ENCODE results near the gene ILDR2.
"Not testable (repeated sequence)": the region's sequence is repeated elsewhere in the genome, so short reads cannot be mapped to it uniquely, and the experiment has no call there.

The ILDR2 gene

DNA sequence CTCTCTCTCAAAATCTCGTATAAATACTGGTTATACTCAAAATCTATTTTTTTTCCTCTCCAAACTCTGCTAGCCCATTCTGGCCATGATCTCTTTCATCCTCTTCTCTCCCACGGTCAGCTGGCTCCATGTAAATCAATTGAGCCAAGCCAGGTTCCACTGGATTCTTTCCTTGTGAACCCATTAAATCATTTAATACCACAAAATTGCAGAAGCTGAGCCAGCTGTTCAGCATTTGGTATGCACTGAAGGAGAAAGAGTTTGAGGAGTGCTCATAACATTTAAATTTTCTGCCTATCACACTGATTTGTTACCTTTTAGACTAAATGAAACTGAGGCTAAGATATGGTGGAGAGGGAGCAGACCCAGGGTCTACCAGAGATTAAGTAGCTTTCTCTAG is 70.2 kb downstream of the ILDR2 start:
- no peak overlapping the region for H3K4me3 ChIP-seq (ENCODE audit: low read length)
- TF ChIP-seq ZNF274 (IDR thresholded peaks at IDR 0.05; ENCODE audit: low read depth, low read length) = no peak

GRCh38 chr1:166903232-166903631 is 72.1 kb downstream of the ILDR2 start:
- TF ChIP-seq ZNF274 (IDR thresholded peaks at IDR 0.05; ENCODE audit: low read depth, low read length) = no peak
- no peak overlapping the region for H3K4me3 ChIP-seq (ENCODE audit: low read length)

GRCh38 chr1:166902279-166902678 is 73.1 kb downstream of the ILDR2 start:
- no peak overlapping the region for H3K4me3 ChIP-seq (ENCODE audit: low read length)
- no peak for TF ChIP-seq ZNF274 (IDR thresholded peaks at IDR 0.05; ENCODE audit: low read depth, low read length)

DNA sequence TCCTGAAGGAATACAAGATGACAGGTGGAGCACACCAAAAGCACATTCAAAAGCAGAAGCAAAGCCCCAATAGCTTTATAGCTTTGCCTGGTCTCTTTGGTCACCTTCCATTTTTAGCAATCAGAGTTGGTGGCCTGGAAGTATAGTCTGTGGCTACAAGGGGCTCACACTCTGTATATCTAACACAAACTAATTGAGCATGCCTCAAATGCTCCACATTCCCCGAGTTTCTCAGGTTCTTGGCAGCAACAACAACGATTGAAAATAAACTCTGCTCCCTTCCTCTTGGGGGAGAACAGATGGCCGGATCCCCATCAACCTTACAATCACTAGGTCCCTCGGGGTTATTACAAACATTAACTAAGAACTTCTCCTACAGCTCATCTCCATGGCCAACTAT is 74.4 kb downstream of the ILDR2 start:
- no peak overlapping the region for H3K4me3 ChIP-seq (ENCODE audit: low read length)
- TF ChIP-seq ZNF274 (IDR thresholded peaks at IDR 0.05; ENCODE audit: low read depth, low read length) = no peak

DNA sequence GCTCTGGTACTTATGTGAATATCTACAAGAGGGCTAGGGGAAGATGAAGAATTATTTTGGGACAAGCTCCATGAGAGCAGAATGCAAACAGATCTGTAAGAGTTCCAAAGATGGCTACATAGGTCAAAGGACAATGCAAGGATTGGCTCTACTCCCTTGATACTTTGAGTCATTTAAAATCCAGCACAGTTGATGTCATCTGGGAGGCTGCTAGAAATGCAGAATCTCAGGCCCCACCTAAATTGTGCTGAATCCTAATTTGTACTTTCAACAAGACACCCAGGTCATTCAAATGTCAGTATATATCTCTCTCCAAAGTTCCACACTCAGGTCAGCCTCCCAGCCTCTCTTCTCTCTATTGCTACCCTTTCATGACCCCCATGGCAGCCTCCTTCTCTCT is 75.6 kb downstream of the ILDR2 start:
- TF ChIP-seq ZNF274 (IDR thresholded peaks at IDR 0.05; ENCODE audit: low read depth, low read length) = no peak
- no peak overlapping the region for H3K4me3 ChIP-seq (ENCODE audit: low read length)

DNA sequence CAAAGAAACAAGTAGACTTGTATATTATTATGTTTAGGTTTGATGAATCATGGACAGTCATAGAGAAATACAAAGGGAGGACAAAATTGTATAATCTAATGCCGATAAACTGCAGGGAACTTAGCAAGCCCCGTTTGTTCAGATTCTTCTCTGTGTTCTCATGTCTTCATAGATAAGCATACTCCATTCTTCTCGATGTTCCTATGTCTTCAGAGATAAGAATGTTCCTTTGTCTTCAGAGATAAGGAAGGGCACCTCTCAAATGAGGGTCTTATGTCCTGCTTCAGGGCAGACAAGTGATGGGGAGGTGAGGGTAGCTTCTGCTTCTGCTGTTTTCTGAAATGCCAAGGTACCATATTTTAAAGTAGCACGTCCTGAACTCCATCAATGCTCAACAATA is 79.6 kb downstream of the ILDR2 start:
- TF ChIP-seq ZNF274 (IDR thresholded peaks at IDR 0.05; ENCODE audit: low read depth, low read length) = no peak
- H3K4me3 ChIP-seq (ENCODE audit: low read length) = no peak overlapping the region

GRCh38 chr1:166889776-166890175 is 85.6 kb downstream of the ILDR2 start:
- H3K4me3 ChIP-seq (ENCODE audit: low read length) = no peak overlapping the region
- TF ChIP-seq ZNF274 (IDR thresholded peaks at IDR 0.05; ENCODE audit: low read depth, low read length) = no peak

DNA sequence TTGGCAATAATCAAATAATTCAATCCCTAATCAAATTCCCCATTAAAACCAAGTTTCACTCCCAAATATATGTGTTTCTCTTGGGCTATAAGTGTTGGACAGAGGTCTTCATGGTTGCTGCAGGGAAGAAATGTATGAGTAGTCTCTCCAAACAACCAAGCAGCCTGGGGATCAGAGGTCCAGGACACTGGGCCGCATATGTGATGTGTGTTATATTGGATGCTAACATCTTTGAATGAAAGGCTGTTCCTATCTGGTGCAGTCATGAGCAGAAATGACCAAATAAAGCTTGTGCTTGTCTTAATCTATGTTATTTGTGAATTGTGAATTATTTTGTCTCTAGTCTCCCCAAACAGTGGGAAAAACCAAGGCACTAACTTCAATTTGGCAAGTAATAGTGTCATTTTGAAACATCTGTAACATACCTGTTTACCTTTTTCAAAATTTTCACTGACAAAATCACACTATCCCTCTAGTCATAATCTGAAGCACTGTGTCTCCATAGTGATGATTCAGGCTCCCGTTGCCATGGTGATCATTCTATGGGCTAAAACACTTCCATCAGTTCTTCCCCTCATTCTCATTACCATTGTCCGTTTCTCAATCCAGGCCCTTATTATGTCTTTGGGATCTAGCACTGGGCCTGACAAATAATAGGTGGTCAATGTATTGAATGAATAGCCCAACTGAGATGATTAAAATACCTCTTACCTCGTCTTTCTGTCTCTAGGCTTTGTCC is 86.8 kb downstream of the ILDR2 start:
- TF ChIP-seq ZNF274 (IDR thresholded peaks at IDR 0.05; ENCODE audit: low read depth, low read length) = no peak
- H3K4me3 ChIP-seq (ENCODE audit: low read length) = no peak overlapping the region

GRCh38 chr1:166884971-166885370 is 90.4 kb downstream of the ILDR2 start:
- H3K4me3 ChIP-seq (ENCODE audit: low read length) = no peak overlapping the region
- no peak for TF ChIP-seq ZNF274 (IDR thresholded peaks at IDR 0.05; ENCODE audit: low read depth, low read length)

DNA sequence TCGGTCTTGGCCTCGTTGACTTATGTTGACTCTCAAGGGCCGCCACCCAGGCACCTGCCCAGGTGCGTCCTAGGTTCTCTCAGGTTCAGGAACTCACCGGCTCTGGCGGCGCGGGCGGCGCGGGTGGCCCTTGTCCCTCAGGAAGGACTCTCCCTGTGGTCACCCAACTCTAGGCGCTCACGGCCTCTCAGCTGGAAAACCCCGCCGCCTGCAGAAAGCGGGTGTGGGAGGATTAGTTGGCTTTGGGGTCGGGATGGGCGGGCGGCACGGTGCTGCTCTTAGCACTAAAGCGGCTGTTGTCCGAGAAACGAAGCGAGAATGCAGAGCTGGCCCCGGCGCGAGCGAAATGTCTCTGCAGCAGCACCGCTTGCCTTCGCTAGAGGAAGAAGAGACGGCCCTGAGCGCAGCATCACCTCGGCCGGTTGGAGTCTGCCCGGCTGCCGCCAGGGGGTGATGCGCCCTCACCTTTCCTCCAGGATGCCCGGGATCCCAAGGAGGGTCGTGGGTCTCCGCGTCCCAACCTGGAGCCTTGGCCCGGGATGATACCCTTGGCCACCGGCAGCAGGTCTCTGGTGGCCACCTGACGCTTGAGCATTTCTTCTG is 91.2 kb downstream of the ILDR2 start:
- no peak overlapping the region for H3K4me3 ChIP-seq (ENCODE audit: low read length)
- TF ChIP-seq ZNF274 (IDR thresholded peaks at IDR 0.05; ENCODE audit: low read depth, low read length) = no peak

DNA sequence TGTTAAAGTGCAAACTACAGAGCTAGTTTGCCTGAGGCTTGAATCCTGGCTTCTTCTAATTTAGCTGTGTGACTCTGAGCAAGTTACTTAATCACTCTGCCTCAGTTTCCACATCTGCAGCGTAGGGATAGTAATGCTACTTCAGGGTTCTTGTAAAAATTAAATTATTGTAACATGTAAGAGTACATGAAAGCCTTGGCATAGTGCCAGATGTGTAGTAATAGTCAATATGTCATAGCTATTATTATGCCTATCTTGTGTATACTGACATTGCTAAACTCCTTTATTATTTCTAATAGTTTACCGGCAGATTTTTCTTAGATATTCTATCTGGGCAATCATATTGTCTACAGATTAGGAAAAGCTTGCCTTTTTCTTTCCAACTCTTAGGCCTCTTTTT is 92.4 kb downstream of the ILDR2 start:
- TF ChIP-seq ZNF274 (IDR thresholded peaks at IDR 0.05; ENCODE audit: low read depth, low read length) = no peak
- no peak overlapping the region for H3K4me3 ChIP-seq (ENCODE audit: low read length)

DNA sequence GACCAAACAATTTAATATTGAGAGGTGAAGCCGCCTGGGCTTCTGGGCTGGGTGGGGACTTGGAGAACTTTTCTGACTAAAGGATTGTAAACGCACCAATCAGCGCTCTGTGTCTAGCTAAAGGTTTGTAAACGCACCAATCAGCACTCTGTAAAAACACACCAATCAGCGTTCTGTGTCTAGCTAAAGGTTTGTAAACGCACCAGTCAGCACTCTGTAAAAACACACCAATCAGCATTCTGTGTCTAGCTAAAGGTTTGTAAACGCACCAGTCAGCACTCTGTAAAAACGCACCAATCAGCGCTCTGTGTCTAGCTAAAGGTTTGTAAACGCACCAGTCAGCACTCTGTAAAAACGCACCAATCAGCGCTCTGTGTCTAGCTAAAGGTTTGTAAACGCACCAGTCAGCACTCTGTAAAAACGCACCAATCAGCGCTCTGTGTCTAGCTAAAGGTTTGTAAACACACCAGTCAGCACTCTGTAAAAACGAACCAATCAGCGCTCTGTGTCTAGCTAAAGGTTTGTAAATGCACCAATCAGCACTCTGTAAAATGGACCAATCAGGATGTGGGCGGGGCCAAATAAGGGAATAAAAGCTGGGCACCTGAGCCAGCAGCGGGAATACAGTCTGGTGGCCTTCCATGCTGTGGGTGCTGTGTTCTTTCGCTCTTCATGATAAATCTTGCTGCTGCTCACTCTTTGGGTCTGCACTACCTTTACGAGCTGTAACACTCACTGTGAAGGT is 97.0 kb downstream of the ILDR2 start:
- H3K4me3 ChIP-seq (ENCODE audit: low read length) = not testable (repeated sequence)

GRCh38 chr1:166876540-166876838 is 98.9 kb downstream of the ILDR2 start:
- H3K4me3 ChIP-seq (ENCODE audit: low read length) = peak overlapping the region; percentile 42
- no peak for TF ChIP-seq ZNF274 (IDR thresholded peaks at IDR 0.05; ENCODE audit: low read depth, low read length)

DNA sequence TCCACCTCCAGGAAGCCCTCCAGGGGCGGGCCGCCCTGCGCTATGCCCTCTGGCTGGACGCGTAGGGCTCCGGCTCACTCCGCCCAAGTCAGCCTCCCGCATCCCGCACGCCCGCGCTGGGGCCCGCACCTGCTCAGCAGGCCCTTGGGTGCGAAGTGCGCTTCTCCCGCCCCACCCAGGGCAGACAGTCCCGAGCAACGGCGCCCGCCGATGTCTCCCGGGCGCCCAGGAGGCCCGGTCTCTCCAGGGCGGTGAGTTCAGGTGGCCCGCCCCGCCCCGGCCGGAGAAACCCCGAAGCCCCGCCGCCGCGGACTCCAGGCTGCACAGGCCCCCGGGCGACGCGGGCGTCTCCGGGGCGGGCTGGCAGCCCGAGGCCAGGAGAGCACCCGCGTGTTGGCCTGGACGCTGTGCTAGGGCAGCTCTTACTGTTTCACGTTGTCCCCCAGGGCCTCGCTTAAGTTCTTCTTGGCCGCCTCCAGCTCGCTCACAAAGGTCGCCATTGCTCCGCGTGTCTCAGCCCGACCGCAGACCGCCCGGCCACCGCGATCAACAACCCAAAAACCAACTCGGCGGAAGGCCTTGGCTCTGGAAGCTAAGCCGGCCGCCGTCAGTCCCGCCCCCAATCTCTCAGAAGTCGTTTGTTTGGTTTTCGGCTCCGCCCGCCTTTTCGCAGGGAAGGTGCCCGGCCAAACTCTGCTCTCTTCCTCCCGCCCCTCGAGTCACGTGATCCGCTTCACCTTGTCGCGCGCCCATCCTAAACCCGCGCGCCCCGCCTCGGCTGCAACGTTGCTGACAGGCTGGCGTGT is 99.4 kb downstream of the ILDR2 start, which contains the start of gene TADA1:
Gene TADA1, minus strand, starts transcription at position 531 of the 806 bp plus-strand sequence. Its CDS starts 31 bp downstream, at position 500.
- no peak for TF ChIP-seq ZNF274 (IDR thresholded peaks at IDR 0.05; ENCODE audit: low read depth, low read length)
- peak within 1 kb of the TSS; percentile 98 for H3K4me3 ChIP-seq (ENCODE audit: low read length)

Measured in GM08714 (cell line).